Kidney (tissue), 22 donors: Measurements from ENCODE around the gene TRIL. TPM values are rescaled to one million over a fixed set of nuclear protein-coding genes. Genes with fewer than 3 reads are reported as not detected.
A peak's percentile ranks its signal among the peaks of the same experiment; 100 is the strongest.

Source experiments
- DNase-seq, 5 donors: peaks; one replicate each; pipeline ENCODE4 v3.0.0-alpha.2; 2013 to 2020
- FAIRE-seq: peaks from 2 replicates; lab custom pipeline; 2012; peaks lifted over from hg19 to GRCh38; lab: Jason Lieb, UNC
- H3K27ac ChIP-seq, 2 donors: one replicate each; pipeline ENCODE4 v1.7.0; 2013; ENCODE audit warnings: low read depth in 2 of 2, low read length in 2 of 2, inconsistent platforms in 1 of 2
- H3K27me3 ChIP-seq: one replicate; pipeline ENCODE4 v1.7.1; 2013; ENCODE audit warnings: low read length, inconsistent platforms; ENCODE audit not compliant: control insufficient read depth, insufficient read depth
- H3K36me3 ChIP-seq, 3 donors: one replicate each; pipeline versions ENCODE4 v1.7.0 to v1.7.1; 2013; ENCODE audit warnings: low read length in 3 of 3, control low read depth in 1 of 3, inconsistent platforms in 1 of 3; ENCODE audit not compliant: insufficient read depth in 3 of 3, control insufficient read depth in 2 of 3
- H3K4me1 ChIP-seq, 3 donors: one replicate each; pipeline versions ENCODE4 v1.7.0 to v1.7.1; 2013; ENCODE audit warnings: low read length in 3 of 3, inconsistent platforms in 1 of 3, low read depth in 1 of 3; ENCODE audit not compliant: control insufficient read depth in 2 of 3, insufficient read depth in 2 of 3
- H3K4me3 ChIP-seq, 3 donors: one replicate each; pipeline versions ENCODE4 v1.7.0 to v1.8.1; 2013; ENCODE audit warnings: low read length in 3 of 3, control low read depth in 1 of 3, inconsistent platforms in 1 of 3
- H3K9ac ChIP-seq, 3 donors: one replicate each; pipeline versions ENCODE4 v1.7.0 to v1.7.1; 2013; ENCODE audit warnings: low read length in 3 of 3, control low read depth in 1 of 3, inconsistent platforms in 1 of 3
- H3K9me3 ChIP-seq, 3 donors: one replicate each; pipeline versions ENCODE4 v1.7.0 to v1.7.1; 2013; ENCODE audit warnings: low read length in 3 of 3, control low read depth in 1 of 3, inconsistent platforms in 1 of 3; ENCODE audit not compliant: control insufficient read depth in 2 of 3, insufficient read depth in 1 of 3
- CTCF ChIP-seq: IDR thresholded peaks from 3 replicates; pipeline ENCODE4 v1.5.1; 2012; ENCODE audit warnings: mild to moderate bottlenecking, moderate library complexity, borderline replicate concordance; ENCODE audit not compliant: insufficient read depth; ENCODE audit errors: extremely low read depth
- intact Hi-C: fragments of 100-400 bp; cut with DNase I; formaldehyde crosslinking; loops from one replicate; pipeline ENCODE4 v1.11.1; 2022
- long read RNA-seq, 10 donors: library from polyadenylated mRNA in 1 of 10; unstranded in 1 of 10; transcript quantifications; one replicate each; pipeline ENCODE4 v2.0.0 and lab custom pipeline, GENCODE V29; 2021 to 2026
- polyA plus RNA-seq: library from polyadenylated mRNA; stranded (reverse); fragments of 350-450 nt; fragmentation: Illumina TruSeq; extraction: RNeasy Lipid Tissue Mini Kit (QIAGEN cat#74804); gene quantifications from one replicate; pipeline ENCODE4 v1.2.3, GENCODE V29; 2014; ENCODE audit warnings: low read depth, low replicate concordance; ENCODE audit not compliant: insufficient read depth
- total RNA-seq: library from RNA; stranded (reverse); fragmentation: NEBNext Ultra II Directional; extraction: Animal tissue kit (Norgen Biotek cat#: 25700); gene quantifications from one replicate; pipeline ENCODE4 v1.2.1, GENCODE V29; 2021
- donor health status: control.
- donor health status: control.
- donor health status: control.
- donor health status: control.
- donor health status: control.
- donor health status: DM: yes; HTN: yes; CAD: no.
- donor health status: Normal renal cell carcinoma (clear cell type).

The TRIL gene, protein sequence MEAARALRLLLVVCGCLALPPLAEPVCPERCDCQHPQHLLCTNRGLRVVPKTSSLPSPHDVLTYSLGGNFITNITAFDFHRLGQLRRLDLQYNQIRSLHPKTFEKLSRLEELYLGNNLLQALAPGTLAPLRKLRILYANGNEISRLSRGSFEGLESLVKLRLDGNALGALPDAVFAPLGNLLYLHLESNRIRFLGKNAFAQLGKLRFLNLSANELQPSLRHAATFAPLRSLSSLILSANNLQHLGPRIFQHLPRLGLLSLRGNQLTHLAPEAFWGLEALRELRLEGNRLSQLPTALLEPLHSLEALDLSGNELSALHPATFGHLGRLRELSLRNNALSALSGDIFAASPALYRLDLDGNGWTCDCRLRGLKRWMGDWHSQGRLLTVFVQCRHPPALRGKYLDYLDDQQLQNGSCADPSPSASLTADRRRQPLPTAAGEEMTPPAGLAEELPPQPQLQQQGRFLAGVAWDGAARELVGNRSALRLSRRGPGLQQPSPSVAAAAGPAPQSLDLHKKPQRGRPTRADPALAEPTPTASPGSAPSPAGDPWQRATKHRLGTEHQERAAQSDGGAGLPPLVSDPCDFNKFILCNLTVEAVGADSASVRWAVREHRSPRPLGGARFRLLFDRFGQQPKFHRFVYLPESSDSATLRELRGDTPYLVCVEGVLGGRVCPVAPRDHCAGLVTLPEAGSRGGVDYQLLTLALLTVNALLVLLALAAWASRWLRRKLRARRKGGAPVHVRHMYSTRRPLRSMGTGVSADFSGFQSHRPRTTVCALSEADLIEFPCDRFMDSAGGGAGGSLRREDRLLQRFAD
- 6.1 TPM for total RNA-seq
- 4.2 TPM for polyA plus RNA-seq
- long read RNA-seq, donor 1, full-length matches to known transcripts = 58 of 58 reads
- long read RNA-seq, donor 1, partial matches to known transcripts = 0 of 58 reads
- long read RNA-seq, donor 1, other reads (novel, unspliced or antisense) = 0 of 58 reads
- long read RNA-seq, donor 2, full-length matches to known transcripts = 40 of 40 reads
- long read RNA-seq, donor 2, partial matches to known transcripts = 0 of 40 reads
- long read RNA-seq, donor 2, other reads (novel, unspliced or antisense) = 0 of 40 reads
- long read RNA-seq, donor 3, full-length matches to known transcripts = 51 of 51 reads
- long read RNA-seq, donor 3, partial matches to known transcripts = 0 of 51 reads
- long read RNA-seq, donor 3, other reads (novel, unspliced or antisense) = 0 of 51 reads
- long read RNA-seq, donor 4, full-length matches to known transcripts = 26 of 26 reads
- long read RNA-seq, donor 4, partial matches to known transcripts = 0 of 26 reads
- long read RNA-seq, donor 4, other reads (novel, unspliced or antisense) = 0 of 26 reads
- long read RNA-seq, donor 5, full-length matches to known transcripts = 7 of 7 reads
- long read RNA-seq, donor 5, partial matches to known transcripts = 0 of 7 reads
- long read RNA-seq, donor 5, other reads (novel, unspliced or antisense) = 0 of 7 reads
- long read RNA-seq, donor 6, full-length matches to known transcripts = 38 of 38 reads
- long read RNA-seq, donor 6, partial matches to known transcripts = 0 of 38 reads
- long read RNA-seq, donor 6, other reads (novel, unspliced or antisense) = 0 of 38 reads
- long read RNA-seq, donor 7, full-length matches to known transcripts = 10 of 10 reads
- long read RNA-seq, donor 7, partial matches to known transcripts = 0 of 10 reads
- long read RNA-seq, donor 7, other reads (novel, unspliced or antisense) = 0 of 10 reads
- long read RNA-seq, donor 8, full-length matches to known transcripts = 57 of 57 reads
- long read RNA-seq, donor 8, partial matches to known transcripts = 0 of 57 reads
- long read RNA-seq, donor 8, other reads (novel, unspliced or antisense) = 0 of 57 reads
- long read RNA-seq, donor 9, full-length matches to known transcripts = 26 of 26 reads
- long read RNA-seq, donor 9, partial matches to known transcripts = 0 of 26 reads
- long read RNA-seq, donor 9, other reads (novel, unspliced or antisense) = 0 of 26 reads
- long read RNA-seq, donor 10, full-length matches to known transcripts = 63 of 63 reads
- long read RNA-seq, donor 10, partial matches to known transcripts = 0 of 63 reads
- long read RNA-seq, donor 10, other reads (novel, unspliced or antisense) = 0 of 63 reads

- Histone ChIP-seq H3K4me1 (peaks cover 5 to 20% (median 17%) of the 10 kb centered on the region in 3 donors), H3K9me3 (no peaks in the 10 kb centered on the region)
- intact Hi-C loops = loop anchor here (10.0 kb wide), 1 partner anchor 146 kb away; no protein-coding TSS in a partner anchor
Measured at GRCh38 chr7:28958235-28958979, at the start of gene TRIL. Gene TRIL, minus strand, starts transcription at chr7:28958330. Its CDS starts 284 bp downstream, at chr7:28958046.

DNA sequence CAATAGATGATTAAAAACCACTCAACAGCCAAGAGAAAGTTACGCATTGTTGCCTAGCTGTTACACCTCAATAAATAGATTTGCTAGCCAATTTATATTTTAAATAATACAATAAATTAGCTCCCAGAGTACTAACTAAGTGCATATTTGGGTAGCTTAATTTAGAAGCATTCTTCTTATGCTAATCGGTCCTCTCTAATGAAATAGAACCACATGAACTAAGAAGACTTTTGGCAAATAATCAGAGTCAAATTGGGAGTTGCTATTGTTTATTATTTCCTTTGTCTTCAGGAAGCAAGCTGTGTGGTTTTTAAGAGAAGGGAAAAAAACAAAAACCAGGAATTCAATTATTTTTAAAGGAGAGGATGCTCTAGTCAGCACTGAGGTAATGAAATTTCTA, 49.0 kb upstream of the TRIL start:
- Histone ChIP-seq H3K9me3 (peaks cover 0 to 11% (median 0%) of the 10 kb centered on the region in 3 donors), H3K27me3 (no peaks in the 10 kb centered on the region), H3K27ac (no peak overlapping the region), H3K9ac (no peak overlapping the region), H3K4me3 (no peak overlapping the region), H3K36me3 (no peaks in the 10 kb centered on the region), H3K4me1 (no peaks in the 10 kb centered on the region)
- no peak for TF ChIP-seq CTCF
- no peak for FAIRE-seq
- no peak for DNase-seq
- intact Hi-C loops = no loop called here

More at GRCh38 chr7:28958235-28958979, at the start of gene TRIL:
- no peak for FAIRE-seq
- H3K36me3 ChIP-seq = no peaks in the 10 kb centered on the region
- H3K9ac ChIP-seq = peak within 1 kb of the TSS in 2 of 3 donors; percentile 71 to 74
- no peaks in the 10 kb centered on the region for H3K27me3 ChIP-seq
- DNase-seq = peak; percentile 90 to 95 (median 93)
- H3K4me3 ChIP-seq = peak within 1 kb of the TSS; percentile 50 to 82 (median 66)
- peak within 1 kb of the TSS; percentile 79 to 91 for H3K27ac ChIP-seq
- no peak for TF ChIP-seq CTCF
